ENCODE data around the gene LDLRAD4. TPM values are rescaled to one million over a fixed set of nuclear protein-coding genes. Genes with fewer than 3 reads are reported as not detected.
A peak's percentile ranks its signal among the peaks of the same experiment; 100 is the strongest.

Gene LDLRAD4
- total RNA-seq, 6 donors from 2014 or later: 19.5 to 26.6 (median 24.4) TPM

DNA sequence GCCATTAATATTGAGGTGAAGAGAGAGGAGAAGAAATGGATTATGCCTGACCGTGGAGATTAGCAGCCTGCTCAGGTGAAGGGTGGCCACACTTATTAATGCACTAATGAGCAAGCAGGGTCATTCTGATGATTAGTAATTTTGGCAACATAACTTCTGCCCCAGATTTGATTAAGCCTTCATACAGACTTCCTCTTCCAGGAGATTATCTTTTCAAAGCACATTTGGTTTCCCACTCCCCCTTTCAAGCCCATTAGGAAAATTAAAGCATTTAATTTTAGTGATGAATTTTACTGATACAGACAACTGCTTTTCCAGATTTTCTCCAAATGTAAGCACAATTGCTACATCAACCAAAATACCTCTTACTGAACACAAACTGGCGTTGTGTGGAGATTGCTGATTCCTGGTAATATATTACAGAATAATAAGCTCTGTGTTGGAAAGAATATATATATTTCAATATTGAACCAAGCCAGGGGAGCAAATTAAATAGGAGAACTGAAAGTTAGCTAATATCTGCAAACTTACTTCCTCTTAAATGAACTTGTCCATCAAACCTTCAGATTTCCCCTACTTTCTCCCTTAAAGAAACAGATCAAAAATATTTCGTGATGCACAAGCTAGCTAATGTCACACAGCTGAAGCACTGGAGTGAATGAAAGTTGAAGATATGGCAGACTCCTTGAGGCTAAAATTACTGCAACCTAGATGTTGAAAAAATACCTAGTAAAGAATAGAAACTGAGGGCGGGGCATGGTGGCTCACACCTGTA is 367.0 kb downstream of the LDLRAD4 start:
- DNase-seq (no peak), ATAC-seq (ENCODE audit: low FRiP score in 2 of 2) (peak in 1 of 2 donors; percentile 49)
- H3K4me3 ChIP-seq: no peak overlapping the region
- H3K27ac ChIP-seq: peak overlapping the region in 1 of 4 donors; percentile 30
- TF ChIP-seq POLR2AphosphoS5 (IDR thresholded peaks at IDR 0.05) (no peak), POLR2A (IDR thresholded peaks at IDR 0.05) (no peak), EP300 (IDR thresholded peaks at IDR 0.05) (no peak), CTCF (IDR thresholded peaks at IDR 0.05) (no peak)
- peaks cover 0 to 5% (median 2%) of the 10 kb centered on the region in 4 donors for H3K4me1 ChIP-seq
- WGBS, 2 donors: 50 to 61% methylated on average over 4 of the region's 4 CpGs
- no peaks in the 10 kb centered on the region for H3K9me3 ChIP-seq
- H3K27me3 ChIP-seq: no peaks in the 10 kb centered on the region
- H3K36me3 ChIP-seq: no peaks in the 10 kb centered on the region

DNA sequence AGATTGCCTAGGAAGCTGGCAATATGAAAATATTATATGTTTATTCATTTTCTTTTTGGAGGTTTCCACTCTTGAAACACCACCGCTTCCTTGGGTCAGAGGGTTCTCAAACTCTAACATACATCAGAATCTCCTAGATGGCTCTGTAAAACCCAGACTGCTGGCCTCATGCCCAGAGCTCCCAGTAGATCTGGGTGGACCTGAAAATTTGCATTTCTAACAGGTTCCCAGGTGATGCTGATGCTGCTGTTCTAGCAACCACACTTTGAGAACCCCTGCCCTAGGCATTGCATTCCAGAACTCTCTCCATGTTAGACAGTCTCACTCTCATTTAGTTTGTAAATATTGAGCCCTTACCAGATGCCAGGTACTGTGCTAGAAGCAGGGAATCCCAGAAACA is 368.4 kb downstream of the LDLRAD4 start:
- Histone ChIP-seq H3K27me3 (no peaks in the 10 kb centered on the region), H3K4me1 (peaks cover 0 to 5% (median 2%) of the 10 kb centered on the region in 4 donors), H3K4me3 (no peak overlapping the region), H3K36me3 (no peaks in the 10 kb centered on the region), H3K27ac (no peak overlapping the region), H3K9me3 (no peaks in the 10 kb centered on the region)
- no peak for TF ChIP-seq CTCF (IDR thresholded peaks at IDR 0.05)
- TF ChIP-seq POLR2AphosphoS5 (IDR thresholded peaks at IDR 0.05): no peak
- no peak for TF ChIP-seq POLR2A (IDR thresholded peaks at IDR 0.05)
- DNase-seq (no peak), ATAC-seq (ENCODE audit: low FRiP score in 2 of 2) (no peak)
- WGBS, 2 donors: 91 to 93% methylated on average over 1 of the region's 1 CpG

- H3K27me3 ChIP-seq: no peaks in the 10 kb centered on the region
- peaks cover 0 to 5% (median 4%) of the 10 kb centered on the region in 4 donors for H3K4me1 ChIP-seq
- no peak overlapping the region for H3K27ac ChIP-seq
- ATAC-seq (ENCODE audit: low FRiP score in 2 of 2) (no peak), DNase-seq (no peak)
- no peaks in the 10 kb centered on the region for H3K9me3 ChIP-seq
- WGBS, 2 donors: 93 to 100% methylated on average over 3 of the region's 3 CpGs
- TF ChIP-seq CTCF (IDR thresholded peaks at IDR 0.05): no peak
- no peak for TF ChIP-seq EP300 (IDR thresholded peaks at IDR 0.05)
- TF ChIP-seq POLR2A (IDR thresholded peaks at IDR 0.05): no peak
- TF ChIP-seq POLR2AphosphoS5 (IDR thresholded peaks at IDR 0.05): no peak
- no peak overlapping the region for H3K4me3 ChIP-seq
- no peaks in the 10 kb centered on the region for H3K36me3 ChIP-seq
These were observed 368.9 kb downstream of the LDLRAD4 start for GRCh38 chr18:13587477-13587876.

DNA sequence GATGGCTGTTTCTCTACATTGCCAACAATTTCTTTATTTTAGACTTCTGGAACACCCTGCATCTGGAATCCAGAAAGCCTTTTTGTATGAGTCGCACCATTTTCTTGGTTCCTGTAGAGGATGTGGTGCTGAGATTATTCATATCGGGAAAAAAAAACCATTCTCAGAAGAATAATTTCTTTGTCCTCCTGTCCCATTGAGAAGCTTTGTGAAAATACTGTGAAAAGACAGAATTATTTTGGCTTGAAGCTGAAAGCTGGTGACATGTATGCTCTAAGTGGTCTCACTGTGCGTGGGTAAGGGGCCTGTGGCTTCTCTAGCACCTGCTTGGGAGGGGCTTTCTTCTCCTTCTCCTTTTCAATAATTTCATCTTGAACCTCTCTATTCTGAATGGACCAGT is 369.4 kb downstream of the LDLRAD4 start:
- H3K36me3 ChIP-seq: no peaks in the 10 kb centered on the region
- ATAC-seq (ENCODE audit: low FRiP score in 2 of 2) (no peak), DNase-seq (no peak)
- no peak overlapping the region for H3K4me3 ChIP-seq
- no peaks in the 10 kb centered on the region for H3K9me3 ChIP-seq
- WGBS, 2 donors: 86 to 89% methylated on average over 3 of the region's 3 CpGs
- no peaks in the 10 kb centered on the region for H3K27me3 ChIP-seq
- TF ChIP-seq EP300 (IDR thresholded peaks at IDR 0.05): no peak
- no peak for TF ChIP-seq CTCF (IDR thresholded peaks at IDR 0.05)
- no peak for TF ChIP-seq POLR2AphosphoS5 (IDR thresholded peaks at IDR 0.05)
- TF ChIP-seq POLR2A (IDR thresholded peaks at IDR 0.05): no peak
- H3K4me1 ChIP-seq: peaks cover 0 to 5% (median 4%) of the 10 kb centered on the region in 4 donors
- no peak overlapping the region for H3K27ac ChIP-seq

- no peaks in the 10 kb centered on the region for H3K9me3 ChIP-seq
- no peak for TF ChIP-seq POLR2A (IDR thresholded peaks at IDR 0.05)
- TF ChIP-seq CTCF (IDR thresholded peaks at IDR 0.05): no peak
- no peak for TF ChIP-seq POLR2AphosphoS5 (IDR thresholded peaks at IDR 0.05)
- no peak for TF ChIP-seq EP300 (IDR thresholded peaks at IDR 0.05)
These were observed 370.8 kb downstream of the LDLRAD4 start for GRCh38 chr18:13589316-13589715.

More at GRCh38 chr18:13589316-13589715, 370.8 kb downstream of the LDLRAD4 start:
- DNase-seq (no peak), ATAC-seq (ENCODE audit: low FRiP score in 2 of 2) (no peak)
- WGBS, 2 donors: 85 to 87% methylated on average over 4 of the region's 4 CpGs
- Histone ChIP-seq H3K4me1 (peaks cover 0 to 5% (median 2%) of the 10 kb centered on the region in 4 donors), H3K4me3 (no peak overlapping the region), H3K27ac (no peak overlapping the region), H3K27me3 (no peaks in the 10 kb centered on the region), H3K36me3 (no peaks in the 10 kb centered on the region)

All from upper lobe of left lung (tissue), 6 donors.